Stomach (tissue), 4 donors: ENCODE data around the gene LST1.

Source experiments
- CTCF ChIP-seq, 7 experiments: fragments of 450-650 bp in 4 of 7; fragments of 200-600 bp in 3 of 7; sonication (generic) in 3 of 7; IDR thresholded peaks; one replicate each; pipeline ENCODE4 v1.5.1; 2016 to 2019; ENCODE audit warnings: antibody characterized with exemption in 7 of 7, control low read depth in 2 of 7, mild to moderate bottlenecking in 1 of 7
- EP300 ChIP-seq: sonication (generic); formaldehyde crosslinking; IDR thresholded peaks from one replicate; pipeline ENCODE4 v1.6.1; 2017; ENCODE audit warnings: antibody characterized with exemption
- POLR2A ChIP-seq, 4 donors: fragments of 450-650 bp; IDR thresholded peaks; one replicate each; pipeline ENCODE4 v1.6.1; 2016; ENCODE audit warnings: antibody characterized with exemption in 4 of 4, control low read depth in 2 of 4, mild to moderate bottlenecking in 1 of 4, moderate library complexity in 1 of 4
- POLR2AphosphoS5 ChIP-seq, 3 donors: sonication (generic); formaldehyde crosslinking; IDR thresholded peaks; one replicate each; pipeline ENCODE4 v1.6.1; 2016; ENCODE audit warnings: antibody characterized with exemption in 3 of 3

GRCh38 chr6:31631209-31631608 is 45.1 kb downstream of the LST1 start:
- TF ChIP-seq POLR2A (IDR thresholded peaks at IDR 0.05) (no peak), CTCF (IDR thresholded peaks at IDR 0.05) (no peak), POLR2AphosphoS5 (IDR thresholded peaks at IDR 0.05) (no peak), EP300 (no peak)
